ENCODE results near the gene ARL15. TPM values are rescaled to one million over a fixed set of nuclear protein-coding genes. Genes with fewer than 3 reads are reported as not detected.
A peak's percentile ranks its signal among the peaks of the same experiment; 100 is the strongest.

Gene ARL15
- total and polyA plus RNA-seq, 3 experiments from 2014 or later = 5.6 to 18.8 (median 6.5) TPM

GRCh38 chr5:53997736-53998627, 312.4 kb downstream of the ARL15 start:
- DNase-seq = no peak
- no peak overlapping the region for H3K4me3 Mint-ChIP-seq
- H3K27ac ChIP-seq (ENCODE audit: low read depth, low read length) = no peak overlapping the region
- H3K27me3 Mint-ChIP-seq = no peaks in the 10 kb centered on the region
- H3K36me3 ChIP-seq (ENCODE audit: insufficient read depth, low read length) = no peaks in the 10 kb centered on the region
- H3K27ac Mint-ChIP-seq = peak overlapping the region in 1 of 8 donors; percentile 71
- no peak overlapping the region for H3K4me3 ChIP-seq (ENCODE audit: low read length)
- H3K9me3 Mint-ChIP-seq = peaks cover 0 to 2% (median 0%) of the 10 kb centered on the region in 5 donors
- CTCF ChIA-PET = no interaction called here
- no peaks in the 10 kb centered on the region for H3K9me3 ChIP-seq (ENCODE audit: low read length)
- H3K4me1 Mint-ChIP-seq = no peaks in the 10 kb centered on the region
- no peaks in the 10 kb centered on the region for H3K4me1 ChIP-seq (ENCODE audit: insufficient read depth, low read length)
- H3K27me3 ChIP-seq (ENCODE audit: insufficient read depth, low read length, poor library complexity, severe bottlenecking) = no peaks in the 10 kb centered on the region
- POLR2A ChIA-PET = no interaction called here
- peaks cover 6 to 11% (median 10%) of the 10 kb centered on the region in 3 donors for H3K36me3 Mint-ChIP-seq

- Histone ChIP-seq H3K9me3 (ENCODE audit: low read length) (no peaks in the 10 kb centered on the region), H3K4me1 (ENCODE audit: insufficient read depth, low read length) (no peaks in the 10 kb centered on the region), H3K36me3 (ENCODE audit: insufficient read depth, low read length) (no peaks in the 10 kb centered on the region), H3K27ac (ENCODE audit: low read depth, low read length) (no peak overlapping the region), H3K4me3 (ENCODE audit: low read length) (no peak overlapping the region), H3K27me3 (ENCODE audit: insufficient read depth, low read length, poor library complexity, severe bottlenecking) (no peaks in the 10 kb centered on the region)
- H3K9me3 Mint-ChIP-seq = peaks cover 0 to 2% (median 0%) of the 10 kb centered on the region in 5 donors
- peaks cover 6 to 7% (median 6%) of the 10 kb centered on the region in 3 donors for H3K36me3 Mint-ChIP-seq
- no peaks in the 10 kb centered on the region for H3K27me3 Mint-ChIP-seq
- ChIA-PET POLR2A (no interaction called here), CTCF (no interaction called here)
- H3K4me1 Mint-ChIP-seq = no peaks in the 10 kb centered on the region
- no peak for DNase-seq
- H3K27ac Mint-ChIP-seq = no peak overlapping the region
- H3K4me3 Mint-ChIP-seq = no peak overlapping the region
These were observed 314.4 kb downstream of the ARL15 start for GRCh38 chr5:53996008-53996407.

GRCh38 chr5:53994148-53994547, 316.2 kb downstream of the ARL15 start:
- Histone ChIP-seq H3K9me3 (ENCODE audit: low read length) (no peaks in the 10 kb centered on the region), H3K27me3 (ENCODE audit: insufficient read depth, low read length, poor library complexity, severe bottlenecking) (no peaks in the 10 kb centered on the region), H3K36me3 (ENCODE audit: insufficient read depth, low read length) (no peaks in the 10 kb centered on the region), H3K4me3 (ENCODE audit: low read length) (no peak overlapping the region), H3K4me1 (ENCODE audit: insufficient read depth, low read length) (no peaks in the 10 kb centered on the region), H3K27ac (ENCODE audit: low read depth, low read length) (no peak overlapping the region)
- Mint-ChIP-seq H3K27ac (no peak overlapping the region), H3K27me3 (no peaks in the 10 kb centered on the region), H3K4me1 (no peaks in the 10 kb centered on the region), H3K4me3 (no peak overlapping the region), H3K9me3 (peaks cover 0 to 2% (median 0%) of the 10 kb centered on the region in 5 donors), H3K36me3 (peaks cover 6 to 7% (median 6%) of the 10 kb centered on the region in 3 donors)
- ChIA-PET POLR2A (no interaction called here), CTCF (no interaction called here)
- DNase-seq = no peak

GRCh38 chr5:53991942-53992341, 318.4 kb downstream of the ARL15 start:
- Mint-ChIP-seq H3K36me3 (peaks cover 5 to 8% (median 8%) of the 10 kb centered on the region in 3 donors), H3K9me3 (no peaks in the 10 kb centered on the region), H3K27me3 (no peaks in the 10 kb centered on the region), H3K4me1 (no peaks in the 10 kb centered on the region), H3K27ac (no peak overlapping the region), H3K4me3 (no peak overlapping the region)
- DNase-seq = no peak
- H3K36me3 ChIP-seq (ENCODE audit: insufficient read depth, low read length) = no peaks in the 10 kb centered on the region
- H3K4me1 ChIP-seq (ENCODE audit: insufficient read depth, low read length) = no peaks in the 10 kb centered on the region
- CTCF ChIA-PET = no interaction called here
- H3K4me3 ChIP-seq (ENCODE audit: low read length) = no peak overlapping the region
- H3K27me3 ChIP-seq (ENCODE audit: insufficient read depth, low read length, poor library complexity, severe bottlenecking) = no peaks in the 10 kb centered on the region
- POLR2A ChIA-PET = no interaction called here
- H3K9me3 ChIP-seq (ENCODE audit: low read length) = no peaks in the 10 kb centered on the region
- no peak overlapping the region for H3K27ac ChIP-seq (ENCODE audit: low read depth, low read length)

- Histone ChIP-seq H3K4me1 (ENCODE audit: insufficient read depth, low read length) (no peaks in the 10 kb centered on the region), H3K27ac (ENCODE audit: low read depth, low read length) (no peak overlapping the region), H3K36me3 (ENCODE audit: insufficient read depth, low read length) (no peaks in the 10 kb centered on the region), H3K9me3 (ENCODE audit: low read length) (no peaks in the 10 kb centered on the region), H3K4me3 (ENCODE audit: low read length) (no peak overlapping the region), H3K27me3 (ENCODE audit: insufficient read depth, low read length, poor library complexity, severe bottlenecking) (no peaks in the 10 kb centered on the region)
- Mint-ChIP-seq H3K36me3 (peaks cover 15 to 31% (median 17%) of the 10 kb centered on the region in 3 donors), H3K27me3 (no peaks in the 10 kb centered on the region), H3K27ac (no peak overlapping the region), H3K4me3 (no peak overlapping the region), H3K9me3 (peaks cover 0 to 11% (median 7%) of the 10 kb centered on the region in 5 donors), H3K4me1 (no peaks in the 10 kb centered on the region)
- CTCF ChIA-PET = no interaction called here
- DNase-seq = no peak
- POLR2A ChIA-PET = no interaction called here
These were observed 323.3 kb downstream of the ARL15 start for GRCh38 chr5:53987101-53987500.

- CTCF ChIA-PET = interaction anchor here (1.0 kb wide), 1 partner anchor 9 kb away, joined by 3 read pairs; no protein-coding TSS in a partner anchor
- no peaks in the 10 kb centered on the region for H3K27me3 Mint-ChIP-seq
- POLR2A ChIA-PET = no interaction called here
- no peak overlapping the region for H3K4me3 Mint-ChIP-seq
- no peak for DNase-seq
- H3K4me1 Mint-ChIP-seq = no peaks in the 10 kb centered on the region
- Histone ChIP-seq H3K27me3 (ENCODE audit: insufficient read depth, low read length, poor library complexity, severe bottlenecking) (no peaks in the 10 kb centered on the region), H3K27ac (ENCODE audit: low read depth, low read length) (no peak overlapping the region), H3K4me1 (ENCODE audit: insufficient read depth, low read length) (no peaks in the 10 kb centered on the region), H3K9me3 (ENCODE audit: low read length) (no peaks in the 10 kb centered on the region), H3K36me3 (ENCODE audit: insufficient read depth, low read length) (no peaks in the 10 kb centered on the region), H3K4me3 (ENCODE audit: low read length) (no peak overlapping the region)
- H3K27ac Mint-ChIP-seq = no peak overlapping the region
- H3K36me3 Mint-ChIP-seq = peaks cover 15 to 35% (median 19%) of the 10 kb centered on the region in 3 donors
- H3K9me3 Mint-ChIP-seq = peaks cover 3 to 11% (median 7%) of the 10 kb centered on the region in 5 donors
These were observed 324.6 kb downstream of the ARL15 start for GRCh38 chr5:53985796-53986195.

GRCh38 chr5:53984971-53985370, 325.4 kb downstream of the ARL15 start:
- no peak overlapping the region for H3K4me3 Mint-ChIP-seq
- H3K27ac Mint-ChIP-seq = no peak overlapping the region
- CTCF ChIA-PET = no interaction called here

GRCh38 chr5:53983568-53984460, 326.6 kb downstream of the ARL15 start:
- Histone ChIP-seq H3K4me3 (ENCODE audit: low read length) (no peak overlapping the region), H3K9me3 (ENCODE audit: low read length) (no peaks in the 10 kb centered on the region), H3K36me3 (ENCODE audit: insufficient read depth, low read length) (no peaks in the 10 kb centered on the region), H3K27ac (ENCODE audit: low read depth, low read length) (no peak overlapping the region), H3K4me1 (ENCODE audit: insufficient read depth, low read length) (no peaks in the 10 kb centered on the region), H3K27me3 (ENCODE audit: insufficient read depth, low read length, poor library complexity, severe bottlenecking) (no peaks in the 10 kb centered on the region)
- DNase-seq = no peak
- Mint-ChIP-seq H3K4me3 (no peak overlapping the region), H3K4me1 (no peaks in the 10 kb centered on the region), H3K27me3 (no peaks in the 10 kb centered on the region), H3K36me3 (peaks cover 15 to 40% (median 19%) of the 10 kb centered on the region in 3 donors), H3K9me3 (peaks cover 3 to 11% (median 7%) of the 10 kb centered on the region in 5 donors), H3K27ac (no peak overlapping the region)
- CTCF ChIA-PET = no interaction called here
- POLR2A ChIA-PET = no interaction called here

More at GRCh38 chr5:53984971-53985370, 325.4 kb downstream of the ARL15 start:
- no peaks in the 10 kb centered on the region for H3K4me1 Mint-ChIP-seq
- no peaks in the 10 kb centered on the region for H3K9me3 ChIP-seq (ENCODE audit: low read length)
- H3K4me3 ChIP-seq (ENCODE audit: low read length) = no peak overlapping the region
- H3K27ac ChIP-seq (ENCODE audit: low read depth, low read length) = no peak overlapping the region
- no peaks in the 10 kb centered on the region for H3K27me3 Mint-ChIP-seq
- no peak for DNase-seq
- H3K36me3 Mint-ChIP-seq = peaks cover 15 to 39% (median 19%) of the 10 kb centered on the region in 3 donors
- POLR2A ChIA-PET = no interaction called here
- H3K36me3 ChIP-seq (ENCODE audit: insufficient read depth, low read length) = no peaks in the 10 kb centered on the region
- no peaks in the 10 kb centered on the region for H3K27me3 ChIP-seq (ENCODE audit: insufficient read depth, low read length, poor library complexity, severe bottlenecking)
- H3K4me1 ChIP-seq (ENCODE audit: insufficient read depth, low read length) = no peaks in the 10 kb centered on the region
- peaks cover 3 to 11% (median 7%) of the 10 kb centered on the region in 5 donors for H3K9me3 Mint-ChIP-seq

All from CD8-positive, alpha-beta memory T cell (primary cell).